Vagina (tissue), 2 donors: ENCODE results near the gene MXD4.

Source experiments
- CTCF ChIP-seq, 3 experiments: fragments of 450-650 bp in 2 of 3; fragments of 200-600 bp in 1 of 3; sonication (generic) in 1 of 3; IDR thresholded peaks; one replicate each; pipeline ENCODE4 v1.5.1; 2017 to 2019; ENCODE audit warnings: antibody characterized with exemption in 3 of 3, mild to moderate bottlenecking in 2 of 3, moderate library complexity in 2 of 3
- POLR2AphosphoS5 ChIP-seq, 2 donors: sonication (generic); formaldehyde crosslinking; IDR thresholded peaks; one replicate each; pipeline ENCODE4 v1.9.0; 2017; ENCODE audit warnings: antibody characterized with exemption in 2 of 2, mild to moderate bottlenecking in 2 of 2, low read depth in 1 of 2; ENCODE audit not compliant: insufficient read depth in 1 of 2

GRCh38 chr4:2260344-2261109 lies 1.4 kb downstream of the MXD4 start:
- TF ChIP-seq CTCF (IDR thresholded peaks at IDR 0.05) = no peak
- no peak for TF ChIP-seq POLR2AphosphoS5 (IDR thresholded peaks at IDR 0.05; ENCODE audit: insufficient read depth in 1 of 2, low read depth in 1 of 2)
